ENCODE results near the gene HNRNPM.

The HNRNPM gene

DNA sequence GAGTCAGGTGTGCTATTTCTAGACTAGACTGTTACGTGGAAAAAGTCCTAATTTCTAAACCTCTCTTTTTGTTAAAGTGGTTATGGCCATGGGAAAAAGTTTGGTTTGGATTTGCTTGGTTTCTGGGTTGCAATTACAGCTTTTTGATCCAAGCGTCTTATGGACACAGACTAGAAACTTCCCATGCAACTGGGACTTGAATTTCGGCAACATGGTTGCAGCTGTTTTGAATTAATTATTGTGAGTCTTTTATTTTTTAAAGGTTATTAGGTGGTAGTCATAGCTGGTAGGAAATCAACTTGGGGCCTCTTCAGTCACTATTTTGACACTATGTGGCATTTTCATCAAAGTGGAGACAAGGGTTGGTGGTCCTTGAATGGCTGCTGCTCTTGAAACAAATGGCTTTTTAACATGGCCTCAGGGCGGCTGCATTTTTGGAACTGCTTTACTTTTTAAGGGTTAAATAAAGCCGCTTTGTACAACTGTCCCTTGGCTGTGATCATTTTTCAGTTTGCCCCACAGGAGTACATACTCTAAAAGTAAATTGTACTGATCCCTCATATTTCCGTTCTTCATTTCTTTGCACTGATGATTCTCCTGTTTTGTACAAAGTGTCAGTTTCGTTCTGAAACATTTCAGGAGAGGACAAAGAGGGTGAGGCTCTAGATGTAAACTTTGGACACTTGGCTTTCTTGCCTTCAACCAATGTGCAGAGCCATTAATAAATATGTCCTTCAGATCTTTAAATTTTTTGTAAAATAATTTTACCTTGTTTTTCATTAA lies 15.9 kb downstream of the HNRNPM start:
- DNase-seq, result no peak

- DNase-seq, result no peak
These were observed 16.6 kb downstream of the HNRNPM start for GRCh38 chr19:8461376-8461775.

DNA sequence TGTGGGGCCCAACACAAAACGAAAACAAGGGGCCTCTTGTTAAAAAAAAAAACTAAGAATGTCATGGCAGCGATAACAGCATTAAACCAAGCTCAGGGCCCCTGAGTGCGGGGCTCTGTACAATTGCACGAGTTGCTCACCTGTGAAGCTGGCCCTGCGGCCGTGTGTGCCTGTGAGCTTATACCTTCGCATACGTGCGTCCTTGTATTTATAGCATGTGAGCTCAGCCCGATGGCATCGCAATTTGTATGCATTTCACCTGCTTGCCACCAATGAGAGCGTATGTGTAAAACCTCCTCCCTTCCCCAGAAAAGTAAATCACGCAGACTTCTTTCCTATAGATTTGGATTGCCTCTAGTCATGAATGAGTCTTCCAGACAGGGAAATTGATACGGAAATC lies 17.1 kb downstream of the HNRNPM start:
- no peak for DNase-seq

GRCh38 chr19:8462571-8462970 lies 17.8 kb downstream of the HNRNPM start:
- DNase-seq, result no peak

DNA sequence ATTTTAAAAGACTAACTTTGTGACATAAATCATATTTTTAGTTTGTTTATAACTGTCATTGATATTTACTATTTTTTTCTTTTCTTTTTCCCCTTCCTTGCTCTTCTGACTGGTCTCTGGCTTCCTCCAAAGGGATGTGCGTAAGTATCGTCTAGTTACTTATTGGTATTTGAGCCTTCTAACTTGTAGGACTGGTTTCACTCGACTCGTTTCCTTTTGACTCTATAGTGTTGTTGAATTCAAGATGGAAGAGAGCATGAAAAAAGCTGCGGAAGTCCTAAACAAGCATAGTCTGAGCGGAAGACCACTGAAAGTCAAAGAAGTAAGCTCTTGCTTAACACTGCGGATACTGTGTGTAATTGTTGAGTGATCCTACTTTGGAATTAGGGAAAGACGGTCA lies 18.6 kb downstream of the HNRNPM start:
- no peak for DNase-seq

DNA sequence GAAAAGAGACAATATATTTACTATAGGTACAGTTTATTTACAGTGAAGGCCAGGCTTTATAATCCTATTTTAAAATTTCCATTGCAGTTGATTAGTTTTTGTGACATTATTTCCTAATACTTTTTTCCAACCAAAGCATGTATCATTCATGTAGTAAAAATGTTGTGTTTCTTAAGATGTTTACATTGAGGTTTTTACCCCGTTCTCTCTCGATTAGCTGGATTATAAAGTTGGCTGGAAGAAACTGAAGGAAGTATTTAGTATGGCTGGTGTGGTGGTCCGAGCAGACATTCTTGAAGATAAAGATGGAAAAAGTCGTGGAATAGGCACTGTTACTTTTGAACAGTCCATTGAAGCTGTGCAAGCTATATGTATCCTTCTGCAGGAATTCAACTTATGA lies 21.2 kb downstream of the HNRNPM start:
- DNase-seq, result no peak

DNA sequence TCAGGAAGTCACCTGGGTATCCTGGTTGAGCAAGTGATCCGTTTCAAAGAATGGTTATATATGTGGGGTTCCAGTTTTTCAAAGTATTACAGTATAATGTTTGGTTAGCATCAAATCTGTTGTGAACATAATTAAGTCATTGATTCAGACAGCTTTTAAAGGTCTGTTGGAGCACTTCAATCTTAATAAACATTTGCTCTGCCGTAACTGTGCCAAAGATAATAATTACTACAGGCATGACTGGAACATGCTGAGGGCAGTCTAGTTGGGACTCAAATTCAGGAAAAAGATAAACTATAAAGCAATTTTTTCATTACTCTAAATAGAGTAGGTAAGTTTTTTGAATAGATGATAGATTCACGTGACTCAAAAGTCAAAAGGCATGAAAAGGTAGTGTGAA lies 23.3 kb downstream of the HNRNPM start:
- no peak for DNase-seq

DNA sequence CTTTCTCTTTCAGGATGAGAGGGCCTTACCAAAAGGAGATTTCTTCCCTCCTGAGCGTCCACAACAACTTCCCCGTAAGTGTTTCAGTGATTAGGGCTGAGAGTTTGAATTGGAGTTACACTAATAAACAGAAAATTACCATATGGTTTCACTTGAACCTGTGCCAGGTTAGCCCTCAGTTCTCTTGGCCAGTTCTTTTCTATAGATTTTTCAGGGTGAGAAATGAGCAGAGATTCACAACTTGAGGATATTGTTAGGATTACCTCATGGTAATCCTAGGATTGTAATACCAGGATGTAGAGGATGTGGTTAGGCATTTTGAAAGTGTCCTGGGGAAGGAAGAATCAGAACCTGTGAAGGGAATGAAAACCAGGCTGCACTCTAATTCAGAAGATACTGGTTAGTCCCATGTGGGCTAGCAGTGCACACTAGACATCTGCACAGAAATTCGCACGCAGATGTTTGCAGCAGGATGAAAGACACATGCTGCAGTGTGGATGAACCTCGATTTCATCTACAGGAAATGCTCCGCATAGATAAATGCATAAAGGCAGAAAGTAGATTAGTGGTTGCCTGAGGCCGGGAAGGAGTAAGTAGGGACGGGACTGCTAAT lies 24.1 kb downstream of the HNRNPM start:
- DNase-seq, result no peak

DNA sequence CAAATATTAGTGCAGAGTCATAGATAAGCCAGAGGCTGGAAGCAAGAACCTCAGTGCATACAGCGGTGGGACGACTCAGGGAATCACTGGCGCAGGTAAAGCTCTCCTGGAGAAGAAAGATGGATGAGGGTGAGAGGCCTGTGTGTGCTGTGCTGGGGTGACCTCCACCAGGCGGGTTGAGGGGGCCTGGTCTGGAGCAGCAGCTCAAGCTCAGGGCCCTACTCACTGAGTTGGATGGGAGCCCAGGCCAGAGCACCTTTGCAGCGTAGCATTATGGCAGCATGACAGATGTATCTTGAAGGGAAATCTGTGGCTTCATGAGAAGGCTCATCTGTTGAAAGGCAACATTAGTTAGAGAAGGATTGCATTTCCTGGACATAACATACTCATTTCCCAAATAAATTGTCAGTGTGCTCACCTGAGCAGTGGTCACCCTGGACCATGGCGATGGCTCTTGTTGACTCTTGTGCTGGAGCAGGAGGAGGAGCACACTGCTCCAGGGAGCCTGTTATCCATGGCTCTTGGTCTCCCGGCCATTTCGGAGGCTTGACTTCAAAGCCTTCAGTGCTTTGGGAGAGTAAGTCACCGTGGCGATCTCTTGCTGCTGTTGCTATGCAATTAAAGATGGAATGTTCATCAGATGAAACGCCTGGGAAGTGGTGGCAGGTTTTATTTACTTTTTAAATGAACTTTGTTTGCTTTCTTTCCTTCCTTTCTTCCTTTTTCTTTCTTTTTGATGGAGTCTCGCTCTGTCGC lies 25.0 kb downstream of the HNRNPM start:
- no peak for DNase-seq

DNA sequence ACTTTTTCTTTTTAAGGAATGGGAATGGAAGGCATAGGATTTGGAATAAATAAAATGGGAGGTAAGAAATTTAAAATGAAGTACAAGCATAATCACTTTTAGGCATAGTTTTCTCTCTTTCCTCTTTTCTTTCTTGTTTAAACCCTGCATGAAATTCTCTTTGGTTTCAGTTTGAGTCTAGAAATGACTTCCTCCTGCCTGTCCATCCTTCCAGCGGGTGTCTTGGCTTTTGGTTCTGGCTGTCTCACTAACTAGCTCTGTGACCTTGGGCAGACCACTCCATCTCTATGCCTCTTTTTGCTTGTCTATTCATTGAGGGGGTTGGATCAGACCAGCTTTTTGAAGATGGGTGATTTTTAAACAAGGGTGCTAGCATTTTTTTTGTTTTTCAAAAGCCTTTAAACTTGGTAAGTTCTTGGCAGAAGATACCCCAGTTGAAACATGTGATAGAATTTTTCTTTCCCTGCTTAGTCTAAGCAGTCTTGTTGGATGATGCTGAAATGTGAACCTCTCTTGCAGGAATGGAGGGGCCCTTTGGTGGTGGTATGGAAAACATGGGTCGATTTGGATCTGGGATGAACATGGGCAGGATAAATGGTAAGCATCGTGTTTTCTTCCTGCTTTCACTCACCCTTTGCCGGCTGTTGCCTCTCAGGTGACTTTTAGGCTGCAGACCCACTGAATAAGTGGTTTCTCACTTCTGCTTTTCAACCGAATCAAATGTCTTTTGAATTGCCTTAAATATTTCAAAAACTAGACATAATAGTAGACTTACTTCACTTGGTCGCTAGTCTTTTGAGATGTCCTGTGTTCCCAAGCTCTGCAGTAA lies 29.1 kb downstream of the HNRNPM start:
- no peak for DNase-seq

- no peak for DNase-seq
These were observed 30.2 kb downstream of the HNRNPM start for GRCh38 chr19:8475005-8475404.

DNA sequence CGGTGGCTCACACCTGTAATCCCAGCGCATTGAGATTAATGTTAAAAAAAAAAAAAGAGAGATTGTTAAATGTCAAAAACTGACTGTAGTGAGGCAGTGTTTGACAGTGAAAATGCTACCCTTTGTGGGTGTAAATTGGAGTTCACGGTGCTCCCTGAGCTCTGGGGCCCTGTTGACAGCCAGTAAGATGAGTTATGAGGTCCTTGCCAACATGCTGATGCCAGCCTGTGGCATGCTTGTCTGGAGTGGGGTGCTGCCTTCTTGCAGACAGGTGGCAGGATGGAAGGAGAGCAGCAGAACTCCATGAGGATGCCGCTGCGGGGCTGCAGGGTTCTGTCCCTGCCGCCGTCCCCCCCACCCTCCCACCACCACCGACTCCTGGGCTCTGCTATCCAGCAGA lies 31.7 kb downstream of the HNRNPM start:
- DNase-seq, result no peak

DNA sequence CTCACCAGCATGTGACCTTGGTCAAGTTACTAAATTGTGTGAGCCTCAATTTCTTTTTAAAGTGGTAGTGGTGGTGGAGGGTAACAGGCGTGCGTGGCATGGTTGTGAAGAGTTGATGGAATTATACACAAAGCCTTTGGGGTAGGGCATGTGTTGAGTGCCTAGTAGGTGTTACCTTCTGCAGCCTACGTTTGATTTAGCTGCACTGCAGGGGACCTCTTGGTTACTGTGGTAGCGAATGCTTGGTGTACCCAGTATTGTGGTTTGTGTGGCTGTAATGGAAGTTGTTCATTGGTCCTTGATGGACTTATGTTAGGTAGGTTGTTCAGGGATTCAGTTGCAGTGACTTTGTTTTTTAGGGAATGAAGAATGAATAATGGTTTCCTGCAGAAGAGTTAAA lies 33.1 kb downstream of the HNRNPM start:
- DNase-seq, result no peak

DNA sequence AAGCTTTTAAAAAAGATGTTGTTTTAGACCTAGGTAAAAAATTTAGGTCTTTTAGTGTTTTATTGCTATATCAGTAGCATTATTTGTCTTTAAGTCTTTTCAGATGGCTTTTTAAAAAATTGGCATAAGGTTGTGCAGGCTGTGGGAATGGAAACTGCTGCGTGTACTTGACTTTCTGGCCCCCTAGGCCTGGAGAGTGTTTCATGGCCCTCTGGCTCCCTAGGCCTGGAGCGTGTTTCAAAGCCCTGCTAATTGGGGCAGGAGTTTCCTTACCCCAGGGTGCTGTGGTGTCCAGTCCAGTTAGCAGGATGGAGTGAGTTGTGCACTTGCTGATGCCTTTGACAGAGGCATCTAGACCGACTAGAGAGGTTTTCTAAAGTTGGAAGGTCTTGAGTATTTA lies 33.8 kb downstream of the HNRNPM start:
- no peak for DNase-seq

DNA sequence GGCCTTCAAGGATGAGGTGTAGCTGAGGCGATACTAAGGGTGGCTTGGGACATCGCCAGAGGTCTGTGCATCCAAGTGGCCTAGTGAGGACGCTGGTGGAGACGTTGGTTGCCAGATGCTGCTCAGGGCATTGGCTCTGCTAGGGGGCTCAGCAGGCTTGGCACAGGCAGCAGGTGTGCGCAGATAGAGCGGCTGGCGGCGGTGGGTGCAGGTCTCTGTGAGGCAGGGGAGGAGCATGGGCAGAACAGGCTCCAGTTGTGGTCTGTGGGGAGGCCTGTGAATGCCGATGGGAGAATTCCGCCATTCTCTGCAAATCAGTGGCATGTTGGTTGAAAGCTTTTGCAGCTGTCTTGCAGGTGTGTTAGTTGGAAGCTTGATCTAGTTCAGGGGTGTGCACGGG lies 36.4 kb downstream of the HNRNPM start:
- DNase-seq, result no peak

DNA sequence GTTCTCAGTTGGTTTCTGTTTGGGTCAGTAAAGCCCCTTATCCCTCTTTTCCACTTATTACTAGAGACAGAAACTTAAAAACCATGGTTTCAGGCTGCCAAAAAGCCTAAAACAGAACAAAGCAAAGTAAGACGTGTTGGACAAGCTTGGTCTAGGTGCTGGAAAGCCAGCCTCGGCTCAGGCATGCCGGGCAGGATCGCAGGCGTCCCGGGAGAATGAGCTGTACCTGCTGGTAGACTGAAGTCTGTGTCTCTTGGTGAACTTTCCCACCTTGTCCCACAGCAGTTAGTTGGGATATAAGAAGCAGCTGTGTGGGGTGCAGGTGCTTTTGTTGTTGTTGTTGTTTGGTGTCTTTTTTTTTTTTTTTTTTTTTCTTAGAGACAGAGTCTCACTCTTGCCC lies 36.8 kb downstream of the HNRNPM start:
- no peak for DNase-seq

- DNase-seq, result no peak
These were observed 37.9 kb downstream of the HNRNPM start for GRCh38 chr19:8482696-8483095.

DNA sequence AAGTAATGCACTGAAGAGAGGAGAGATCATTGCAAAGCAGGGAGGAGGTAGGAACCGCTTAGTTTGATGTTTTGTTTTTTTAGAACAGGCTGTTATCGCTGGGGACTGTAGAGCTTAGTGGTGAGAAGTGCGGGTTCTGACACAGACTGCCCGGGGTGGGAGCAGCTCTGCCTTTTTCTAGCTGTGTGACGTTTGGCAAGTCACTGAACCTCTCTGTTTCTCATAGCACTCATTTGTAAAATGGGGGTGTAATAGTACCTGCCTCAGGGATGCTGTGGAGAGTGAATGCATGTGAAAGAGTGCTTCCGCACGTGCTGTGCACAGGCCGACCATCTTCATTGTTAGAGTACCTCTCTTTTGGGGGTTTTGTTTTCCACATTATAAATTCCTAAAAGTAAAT lies 38.4 kb downstream of the HNRNPM start:
- DNase-seq, result no peak

- no peak for DNase-seq
These were observed 39.6 kb downstream of the HNRNPM start for GRCh38 chr19:8484331-8484894.

GRCh38 chr19:8485561-8486371 lies 41.0 kb downstream of the HNRNPM start:
- no peak for DNase-seq

GRCh38 chr19:8486661-8487136 lies 41.9 kb downstream of the HNRNPM start:
- DNase-seq, result no peak

All from NCI-H446 treated with DMSO at 0.1 percent for 48 hours (cell line).